Right forelimb (tissue), 1 donor: ENCODE measurements around the gene CEACAM1.
"Not testable (repeated sequence)": the region's sequence is repeated elsewhere in the genome, so short reads cannot be mapped to it uniquely, and the experiment has no call there.

Source experiments
- DNase-seq: peaks from one replicate; pipeline ENCODE4 v3.0.0-alpha.2; 2018

The CEACAM1 gene

GRCh38 chr19:42508892-42509444 lies 19.3 kb downstream of the CEACAM1 start:
- no peak for DNase-seq

- no peak for DNase-seq
These were observed 23.2 kb downstream of the CEACAM1 start for GRCh38 chr19:42505066-42505465.

- DNase-seq, result no peak
These were observed 26.5 kb downstream of the CEACAM1 start for GRCh38 chr19:42501733-42502132.

- not testable (repeated sequence) for DNase-seq
These were observed 27.0 kb downstream of the CEACAM1 start for GRCh38 chr19:42501243-42501642.

- no peak for DNase-seq
These were observed 30.0 kb downstream of the CEACAM1 start for GRCh38 chr19:42498169-42498757.

- no peak for DNase-seq
These were observed 30.7 kb downstream of the CEACAM1 start for GRCh38 chr19:42497492-42498168.

GRCh38 chr19:42496460-42497133 lies 31.7 kb downstream of the CEACAM1 start:
- DNase-seq, result no peak

- no peak for DNase-seq
These were observed 32.6 kb downstream of the CEACAM1 start for GRCh38 chr19:42495663-42496062.

GRCh38 chr19:42494321-42494720 lies 34.0 kb downstream of the CEACAM1 start:
- no peak for DNase-seq

GRCh38 chr19:42488783-42489521 lies 39.3 kb downstream of the CEACAM1 start:
- DNase-seq, result no peak

- no peak for DNase-seq
These were observed 40.5 kb downstream of the CEACAM1 start for GRCh38 chr19:42487798-42488178.

- no peak for DNase-seq
These were observed 41.1 kb downstream of the CEACAM1 start for GRCh38 chr19:42487032-42487797.

- DNase-seq, result not testable (repeated sequence)
These were observed 43.2 kb downstream of the CEACAM1 start for GRCh38 chr19:42485036-42485435.

GRCh38 chr19:42480335-42481095 lies 47.8 kb downstream of the CEACAM1 start:
- no peak for DNase-seq

GRCh38 chr19:42479736-42480135 lies 48.5 kb downstream of the CEACAM1 start:
- DNase-seq, result no peak

GRCh38 chr19:42478765-42479311 lies 49.4 kb downstream of the CEACAM1 start:
- DNase-seq, result no peak

- DNase-seq, result no peak
These were observed 50.3 kb downstream of the CEACAM1 start for GRCh38 chr19:42477933-42478332.

- DNase-seq, result no peak
These were observed 51.2 kb downstream of the CEACAM1 start for GRCh38 chr19:42477117-42477516.

GRCh38 chr19:42475366-42475765 lies 52.9 kb downstream of the CEACAM1 start:
- DNase-seq, result no peak

- DNase-seq, result no peak
These were observed 53.5 kb downstream of the CEACAM1 start for GRCh38 chr19:42474743-42475142.

- no peak for DNase-seq
These were observed 54.6 kb downstream of the CEACAM1 start for GRCh38 chr19:42473686-42474085.
